Stomach (tissue), 4 donors: ENCODE results near the gene SIM1.

Experiments used
- CTCF ChIP-seq, 7 experiments: fragments of 450-650 bp in 4 of 7; fragments of 200-600 bp in 3 of 7; sonication (generic) in 3 of 7; IDR thresholded peaks; one replicate each; pipeline ENCODE4 v1.5.1; 2016 to 2019; ENCODE audit warnings: antibody characterized with exemption in 7 of 7, control low read depth in 2 of 7, mild to moderate bottlenecking in 1 of 7
- POLR2A ChIP-seq, 4 donors: fragments of 450-650 bp; IDR thresholded peaks; one replicate each; pipeline ENCODE4 v1.6.1; 2016; ENCODE audit warnings: antibody characterized with exemption in 4 of 4, control low read depth in 2 of 4, mild to moderate bottlenecking in 1 of 4, moderate library complexity in 1 of 4

- TF ChIP-seq CTCF (IDR thresholded peaks at IDR 0.05) (no peak), POLR2A (IDR thresholded peaks at IDR 0.05) (no peak)
These were observed 60.7 kb downstream of the SIM1 start for GRCh38 chr6:100404051-100404450.
